SK-N-SH (cell line): ENCODE measurements around the gene CHRNA5. TPM values are rescaled to one million over a fixed set of nuclear protein-coding genes. Genes with fewer than 3 reads are reported as not detected.

Source experiments
- CTCF ChIA-PET: fragments of 300-600, 350-600 bp; formaldehyde crosslinking; extraction: SDS; loops from one replicate; lab custom pipeline; 2021; lab: Yijun Ruan, JAX
- POLR2A ChIA-PET: fragments of 350-600 bp; sonication (Branson Sonifier 250); formaldehyde crosslinking; extraction: SDS; loops from one replicate; lab custom pipeline; 2020; ENCODE audit warnings: antibody characterized with exemption, inconsistent platforms; lab: Yijun Ruan, JAX
- DNase-seq: peaks from one replicate; pipeline ENCODE4 v3.0.0; 2012
- H2AFZ ChIP-seq: fragments of 200-600 bp; sonication (generic); 2 replicates; pipeline ENCODE4 v1.8.1; 2016; ENCODE audit warnings: antibody characterized with exemption, mild to moderate bottlenecking, low read depth
- H3F3A ChIP-seq: fragments of 200-600 bp; sonication (generic); replicated peaks from 2 replicates; pipeline ENCODE3; 2016; ENCODE audit warnings: antibody characterized with exemption, mild to moderate bottlenecking; ENCODE audit not compliant: insufficient read depth
- H3K27ac ChIP-seq, 2 experiments: fragments of 200-500 bp in 1 of 2; fragments of 200-600 bp in 1 of 2; sonication (Bioruptor generic) in 1 of 2; sonication (generic), shearing (Covaris generic) in 1 of 2; 2 replicates each; pipeline versions ENCODE4 v1.5.1 to v1.6.1; 2014 to 2016; ENCODE audit warnings: low read depth in 2 of 2, inconsistent platforms in 1 of 2, low read length in 1 of 2, mild to moderate bottlenecking in 1 of 2, mixed read lengths in 1 of 2
- H3K27me3 ChIP-seq: fragments of 200-600 bp; sonication (generic), shearing (Covaris generic); 2 replicates; pipeline ENCODE4 v1.6.1; 2016; ENCODE audit warnings: mixed run types; ENCODE audit not compliant: insufficient read depth
- H3K36me3 ChIP-seq, 2 experiments: fragments of 200-500 bp in 1 of 2; fragments of 200-600 bp in 1 of 2; sonication (Bioruptor generic) in 1 of 2; sonication (generic) in 1 of 2; replicated peaks in 1 of 2; 2 replicates each; pipeline versions ENCODE3 to v1.5.1; 2014 to 2016; ENCODE audit warnings: low read length in 1 of 2, mild to moderate bottlenecking in 1 of 2; ENCODE audit not compliant: insufficient read depth in 2 of 2, control insufficient read depth in 1 of 2
- H3K4me1 ChIP-seq, 2 experiments: fragments of 200-500 bp in 1 of 2; fragments of 200-600 bp in 1 of 2; sonication (Bioruptor generic) in 1 of 2; sonication (generic), shearing (Covaris generic) in 1 of 2; 2 replicates each; pipeline versions ENCODE4 v1.5.1 to v1.6.1; 2014 to 2016; ENCODE audit warnings: low read depth in 1 of 2, low read length in 1 of 2, mixed run types in 1 of 2; ENCODE audit not compliant: insufficient read depth in 2 of 2, control insufficient read depth in 1 of 2
- H3K4me2 ChIP-seq: fragments of 200-600 bp; sonication (generic), shearing (Covaris generic); 2 replicates; pipeline ENCODE4 v1.6.1; 2017; ENCODE audit warnings: mixed run types
- H3K4me3 ChIP-seq, 2 experiments: fragments of 200-500 bp in 1 of 2; fragments of 200-600 bp in 1 of 2; sonication (Bioruptor generic) in 1 of 2; sonication (generic), shearing (Covaris generic) in 1 of 2; 2 replicates each; pipeline versions ENCODE4 v1.5.1 to v1.8.1; 2014 to 2016; ENCODE audit warnings: low read depth in 2 of 2, inconsistent platforms in 1 of 2, low read length in 1 of 2, mild to moderate bottlenecking in 1 of 2, mixed read lengths in 1 of 2, moderate library complexity in 1 of 2
- H3K79me2 ChIP-seq: fragments of 200-600 bp; sonication (generic); 2 replicates; pipeline ENCODE4 v1.8.1; 2017; ENCODE audit warnings: mild to moderate bottlenecking; ENCODE audit not compliant: insufficient read depth
- H3K9ac ChIP-seq: fragments of 200-600 bp; sonication (generic); 2 replicates; pipeline ENCODE4 v1.6.1; 2017; ENCODE audit warnings: mixed run types
- H3K9me2 ChIP-seq: fragments of 200-600 bp; sonication (generic); 2 replicates; pipeline ENCODE4 v1.6.1; 2017; ENCODE audit warnings: mixed run types
- H3K9me3 ChIP-seq: fragments of 200-600 bp; sonication (generic); 2 replicates; pipeline ENCODE4 v1.6.1; 2017; ENCODE audit warnings: mixed run types, mild to moderate bottlenecking, moderate library complexity
- H4K20me1 ChIP-seq: fragments of 200-600 bp; sonication (generic); 2 replicates; pipeline ENCODE4 v1.6.1; 2017; ENCODE audit warnings: mild to moderate bottlenecking, mixed run types; ENCODE audit not compliant: insufficient read depth
- ELF1 ChIP-seq: IDR thresholded peaks from 2 replicates; pipeline ENCODE4 v1.4.0; 2012
- EP300 ChIP-seq, 2 experiments: IDR thresholded peaks; 2 replicates each; pipeline versions ENCODE4 v1.4.0 to v1.6.1; 2012; ENCODE audit warnings: borderline replicate concordance in 1 of 2, low read depth in 1 of 2, low read length in 1 of 2
- GATA2 ChIP-seq: sonication (generic); formaldehyde crosslinking; IDR thresholded peaks from 2 replicates; pipeline ENCODE4 v1.5.0; 2020; ENCODE audit warnings: mild to moderate bottlenecking, missing genetic modification reagents
- NFIC ChIP-seq: IDR thresholded peaks from 2 replicates; pipeline ENCODE4 v1.4.0; 2012; ENCODE audit warnings: borderline replicate concordance
- NRF1 ChIP-seq: IDR thresholded peaks from 2 replicates; pipeline ENCODE4 v1.6.1; 2012; ENCODE audit warnings: low read depth, mild to moderate bottlenecking, low read length
- POLR2AphosphoS5 ChIP-seq: IDR thresholded peaks from 2 replicates; pipeline ENCODE4 v1.6.1; 2012; ENCODE audit warnings: low read depth, low read length
- RCOR1 ChIP-seq: fragments of 150-350 bp; IDR thresholded peaks from 2 replicates; pipeline ENCODE4 v1.6.1; 2017; ENCODE audit warnings: antibody characterized with exemption, low read length
- RXRA ChIP-seq: IDR thresholded peaks from 2 replicates; pipeline ENCODE4 v1.4.0; 2012; ENCODE audit warnings: low read depth, mild to moderate bottlenecking, borderline replicate concordance
- SIN3A ChIP-seq: IDR thresholded peaks from 2 replicates; pipeline ENCODE4 v1.6.1; 2012; ENCODE audit warnings: low read depth, mild to moderate bottlenecking, low read length, moderate library complexity, borderline replicate concordance
- TAF1 ChIP-seq: IDR thresholded peaks from 2 replicates; pipeline ENCODE4 v1.6.1; 2012; ENCODE audit warnings: low read depth, mild to moderate bottlenecking, low read length, moderate library complexity, borderline replicate concordance
- WGBS: methylation state at CpG from one replicate; pipeline ENCODE4 v1.1.6; 2017; ENCODE audit warnings: low lambda C conversion rate; 5-methylcytosine and 5-hydroxymethylcytosine counted together
- polyA plus RNA-seq, 3 experiments: library from polyadenylated mRNA; depleted of rRNA; stranded (reverse); fragments of >200 nt; gene quantifications; 2 replicates each; pipeline ENCODE4 v1.2.3, GENCODE V29; 2012
- TF ChIP-seq, protein P1 (sequence below): IDR thresholded peaks from 2 replicates; pipeline ENCODE4 v1.6.1; 2012; ENCODE audit warnings: mild to moderate bottlenecking, low read depth, low read length, moderate library complexity
- TF ChIP-seq, protein P2 (sequence below): IDR thresholded peaks from 2 replicates; pipeline ENCODE4; 2012

The CHRNA5 gene
- polyA plus RNA-seq, 1 of the 3 experiments (the other 2 are of a cell fraction), result 5.5 TPM

DNA sequence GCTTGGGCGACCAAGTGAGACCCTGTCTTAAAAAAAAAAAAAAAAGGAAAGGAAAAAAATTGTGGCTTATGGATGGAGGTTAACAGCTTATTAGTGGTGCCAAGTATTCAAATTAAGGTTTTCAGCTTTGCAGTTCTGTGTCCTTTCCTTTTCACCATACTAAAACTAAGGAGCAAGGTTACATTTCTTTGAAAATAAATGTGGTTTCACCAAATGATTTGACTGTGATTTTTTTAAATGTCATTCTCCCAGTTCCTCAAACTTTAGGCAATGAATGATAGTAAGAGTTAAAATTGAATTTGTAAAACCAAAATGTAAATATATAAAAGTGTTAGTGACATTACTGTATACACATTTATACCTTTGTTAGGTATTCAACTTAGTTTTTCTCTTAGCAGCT lies 9.6 kb downstream of the CHRNA5 start:
- no peak overlapping the region for H3K4me2 ChIP-seq
- peaks cover 0 to 2% of the 10 kb centered on the region in 2 experiments; a peak in 1 of 4 replicates for H3K4me1 ChIP-seq
- H2AFZ ChIP-seq, result no peak overlapping the region
- TF ChIP-seq RCOR1 (no peak), ELF1 (no peak), EP300 (IDR thresholded peaks at IDR 0.05; ENCODE audit: borderline replicate concordance in 1 of 2, low read depth in 1 of 2, low read length in 1 of 2) (no peak), TAF1 (no peak), NRF1 (no peak), NFIC (no peak), POLR2AphosphoS5 (no peak), GATA2 (CRISPR knock-in tag) (no peak), SIN3A (no peak), RXRA (no peak)
- TF ChIP-seq, protein P1, sequence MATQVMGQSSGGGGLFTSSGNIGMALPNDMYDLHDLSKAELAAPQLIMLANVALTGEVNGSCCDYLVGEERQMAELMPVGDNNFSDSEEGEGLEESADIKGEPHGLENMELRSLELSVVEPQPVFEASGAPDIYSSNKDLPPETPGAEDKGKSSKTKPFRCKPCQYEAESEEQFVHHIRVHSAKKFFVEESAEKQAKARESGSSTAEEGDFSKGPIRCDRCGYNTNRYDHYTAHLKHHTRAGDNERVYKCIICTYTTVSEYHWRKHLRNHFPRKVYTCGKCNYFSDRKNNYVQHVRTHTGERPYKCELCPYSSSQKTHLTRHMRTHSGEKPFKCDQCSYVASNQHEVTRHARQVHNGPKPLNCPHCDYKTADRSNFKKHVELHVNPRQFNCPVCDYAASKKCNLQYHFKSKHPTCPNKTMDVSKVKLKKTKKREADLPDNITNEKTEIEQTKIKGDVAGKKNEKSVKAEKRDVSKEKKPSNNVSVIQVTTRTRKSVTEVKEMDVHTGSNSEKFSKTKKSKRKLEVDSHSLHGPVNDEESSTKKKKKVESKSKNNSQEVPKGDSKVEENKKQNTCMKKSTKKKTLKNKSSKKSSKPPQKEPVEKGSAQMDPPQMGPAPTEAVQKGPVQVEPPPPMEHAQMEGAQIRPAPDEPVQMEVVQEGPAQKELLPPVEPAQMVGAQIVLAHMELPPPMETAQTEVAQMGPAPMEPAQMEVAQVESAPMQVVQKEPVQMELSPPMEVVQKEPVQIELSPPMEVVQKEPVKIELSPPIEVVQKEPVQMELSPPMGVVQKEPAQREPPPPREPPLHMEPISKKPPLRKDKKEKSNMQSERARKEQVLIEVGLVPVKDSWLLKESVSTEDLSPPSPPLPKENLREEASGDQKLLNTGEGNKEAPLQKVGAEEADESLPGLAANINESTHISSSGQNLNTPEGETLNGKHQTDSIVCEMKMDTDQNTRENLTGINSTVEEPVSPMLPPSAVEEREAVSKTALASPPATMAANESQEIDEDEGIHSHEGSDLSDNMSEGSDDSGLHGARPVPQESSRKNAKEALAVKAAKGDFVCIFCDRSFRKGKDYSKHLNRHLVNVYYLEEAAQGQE, result no peak
- TF ChIP-seq, protein P2, sequence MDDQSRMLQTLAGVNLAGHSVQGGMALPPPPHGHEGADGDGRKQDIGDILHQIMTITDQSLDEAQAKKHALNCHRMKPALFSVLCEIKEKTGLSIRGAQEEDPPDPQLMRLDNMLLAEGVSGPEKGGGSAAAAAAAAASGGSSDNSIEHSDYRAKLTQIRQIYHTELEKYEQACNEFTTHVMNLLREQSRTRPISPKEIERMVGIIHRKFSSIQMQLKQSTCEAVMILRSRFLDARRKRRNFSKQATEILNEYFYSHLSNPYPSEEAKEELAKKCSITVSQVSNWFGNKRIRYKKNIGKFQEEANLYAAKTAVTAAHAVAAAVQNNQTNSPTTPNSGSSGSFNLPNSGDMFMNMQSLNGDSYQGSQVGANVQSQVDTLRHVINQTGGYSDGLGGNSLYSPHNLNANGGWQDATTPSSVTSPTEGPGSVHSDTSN, result no peak
- ChIA-PET CTCF (interaction anchor here (1.2 kb wide), 1 partner anchor 19 kb away, joined by 3 read pairs; no protein-coding TSS in a partner anchor), POLR2A (no interaction called here)
- no peak overlapping the region for H3K27ac ChIP-seq
- 90% methylated on average over 1 of the region's 1 CpG for WGBS
- no peak overlapping the region for H3K4me3 ChIP-seq
- no peaks in the 10 kb centered on the region for H3K9me3 ChIP-seq
- H3K27me3 ChIP-seq, result no peaks in the 10 kb centered on the region
- no peak overlapping the region for H3K9ac ChIP-seq
- DNase-seq, result no peak
- peaks cover 3% of the 10 kb centered on the region for H3F3A ChIP-seq
- H3K9me2 ChIP-seq, result no peaks in the 10 kb centered on the region
- H3K36me3 ChIP-seq, result no peaks in the 10 kb centered on the region
- peaks cover 6% of the 10 kb centered on the region for H3K79me2 ChIP-seq
- no peaks in the 10 kb centered on the region for H4K20me1 ChIP-seq

DNA sequence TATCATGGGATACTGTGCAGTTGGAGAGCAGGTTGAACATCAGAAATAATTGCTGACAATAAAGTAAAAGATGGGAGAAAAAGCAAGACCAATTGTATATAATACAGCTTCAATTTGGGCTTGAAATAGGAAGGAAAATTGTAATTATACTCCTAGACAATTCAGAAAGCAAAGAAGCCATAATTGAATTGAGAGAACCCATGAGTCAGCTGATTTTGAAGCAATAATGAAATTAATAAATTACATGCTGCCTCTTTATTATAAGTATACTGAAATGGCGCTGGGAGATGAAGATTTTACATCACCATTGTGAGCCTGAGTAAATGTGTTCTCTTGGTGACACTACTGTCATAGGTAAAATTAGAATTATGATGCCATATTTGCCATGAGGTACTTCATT lies 32.3 kb downstream of the CHRNA5 start:
- H3K27ac ChIP-seq, result no peak overlapping the region
- peaks cover 0 to 9% of the 10 kb centered on the region in 2 experiments; a peak in 1 of 4 replicates for H3K4me1 ChIP-seq
- no peak for TF ChIP-seq SIN3A
- H3K9ac ChIP-seq, result no peak overlapping the region
- H3K9me3 ChIP-seq, result no peaks in the 10 kb centered on the region
- no peaks in the 10 kb centered on the region for H4K20me1 ChIP-seq
- CTCF ChIA-PET, result interaction anchor here (3.6 kb wide), 1 partner anchor 112 kb away, joined by 13 read pairs; no protein-coding TSS in a partner anchor
- no peaks in the 10 kb centered on the region for H3K9me2 ChIP-seq
- H3F3A ChIP-seq, result no peaks in the 10 kb centered on the region
- no peak overlapping the region for H2AFZ ChIP-seq
- H3K27me3 ChIP-seq, result no peaks in the 10 kb centered on the region
- H3K79me2 ChIP-seq, result no peaks in the 10 kb centered on the region
- H3K4me2 ChIP-seq, result no peak overlapping the region
- no peak overlapping the region for H3K4me3 ChIP-seq
- POLR2A ChIA-PET, result no interaction called here
- peaks cover 0 to 13% of the 10 kb centered on the region in 2 experiments for H3K36me3 ChIP-seq
- no peak for DNase-seq
- WGBS, result 96% methylated on average over 1 of the region's 1 CpG
